Thymus (tissue), 11 donors: ENCODE measurements around the gene ASAP2. TPM values are rescaled to one million over a fixed set of nuclear protein-coding genes. Genes with fewer than 3 reads are reported as not detected.

Experiments used
- DNase-seq, 9 donors: peaks; one replicate each; pipeline ENCODE4 v3.0.0-alpha.2; 2013; ENCODE audit warnings: low spot score in 9 of 9, low read depth in 6 of 9, missing footprints in 1 of 9
- H3K27ac ChIP-seq, 2 donors: one replicate each; pipeline ENCODE4 v1.5.1; 2013; ENCODE audit warnings: control low read depth in 1 of 2, low read depth in 1 of 2, low read length in 1 of 2, mild to moderate bottlenecking in 1 of 2, moderate library complexity in 1 of 2
- H3K27me3 ChIP-seq, 2 donors: one replicate each; pipeline ENCODE4 v1.5.1; 2013; ENCODE audit warnings: low read length in 1 of 2; ENCODE audit not compliant: control insufficient read depth in 2 of 2, insufficient read depth in 1 of 2
- H3K36me3 ChIP-seq, 2 donors: one replicate each; pipeline ENCODE4 v1.5.1; 2013; ENCODE audit warnings: low read length in 1 of 2, mild to moderate bottlenecking in 1 of 2, moderate library complexity in 1 of 2; ENCODE audit not compliant: control insufficient read depth in 2 of 2, insufficient read depth in 2 of 2
- H3K4me1 ChIP-seq, 2 donors: one replicate each; pipeline ENCODE4 v1.5.1; 2013; ENCODE audit warnings: low read length in 2 of 2; ENCODE audit not compliant: control insufficient read depth in 2 of 2, insufficient read depth in 2 of 2
- H3K4me3 ChIP-seq, 2 donors: one replicate each; pipeline ENCODE4 v1.5.1; 2013; ENCODE audit warnings: low read length in 2 of 2, control low read depth in 1 of 2, mild to moderate bottlenecking in 1 of 2
- H3K9me3 ChIP-seq, 2 donors: one replicate each; pipeline ENCODE4 v1.5.1; 2013; ENCODE audit warnings: low read length in 1 of 2, mild to moderate bottlenecking in 1 of 2; ENCODE audit not compliant: control insufficient read depth in 2 of 2, insufficient read depth in 1 of 2
- WGBS: extraction: QIAGEN DNeasy Blood & Tissue Kit; methylation state at CpG from one replicate; pipeline ENCODE4 v1.1.7; 2013; 5-methylcytosine and 5-hydroxymethylcytosine counted together
- polyA plus RNA-seq: library from polyadenylated mRNA; stranded (reverse); fragments of 200-250 nt; gene quantifications from one replicate; pipeline ENCODE4 v1.2.3, GENCODE V29; 2013
- total RNA-seq: library from RNA; stranded (reverse); fragments of 120-200 nt; gene quantifications from one replicate; pipeline ENCODE4 v1.2.4, GENCODE V29; 2013
- donor health status: healthy.

Gene ASAP2
- total and polyA plus RNA-seq, 2 donors = 3.3 to 6.7 TPM

DNA sequence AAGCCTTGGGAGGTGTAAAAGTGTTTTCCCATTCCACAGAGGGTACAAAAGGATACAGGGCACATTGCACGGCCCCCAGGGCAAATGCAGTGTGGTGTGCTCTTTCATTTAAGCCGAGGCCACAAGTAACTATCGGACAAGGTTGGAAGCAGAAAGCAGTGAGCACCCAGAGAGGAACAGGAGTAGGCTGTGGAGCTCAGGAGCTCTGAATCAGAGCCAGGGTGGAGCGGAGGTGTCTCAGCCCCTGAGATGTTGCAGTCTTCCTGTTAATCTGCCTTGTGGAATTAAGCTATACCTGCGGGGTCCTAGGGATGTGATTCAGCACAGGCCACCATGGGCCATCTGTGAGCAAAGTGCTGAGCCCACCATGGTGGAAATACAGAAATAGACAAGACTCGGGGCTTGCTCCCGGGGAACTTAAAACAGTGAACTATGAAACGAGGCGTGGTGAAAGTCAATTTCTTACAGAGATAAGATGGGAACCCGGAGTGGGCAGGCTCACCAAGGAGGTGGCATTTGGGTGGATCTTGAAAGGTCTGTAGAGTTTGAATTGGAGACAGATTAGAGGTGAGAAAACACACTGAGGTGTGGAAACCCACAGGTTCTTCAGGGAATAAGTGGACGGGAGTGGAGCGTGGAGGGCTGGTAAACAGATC, 44.0 kb downstream of the ASAP2 start:
- Histone ChIP-seq H3K27ac (no peak overlapping the region), H3K36me3 (no peaks in the 10 kb centered on the region), H3K27me3 (no peaks in the 10 kb centered on the region), H3K4me3 (no peak overlapping the region), H3K4me1 (no peaks in the 10 kb centered on the region), H3K9me3 (no peaks in the 10 kb centered on the region)
- DNase-seq = no peak
- 97% methylated on average over 12 of the region's 12 CpGs for WGBS

DNA sequence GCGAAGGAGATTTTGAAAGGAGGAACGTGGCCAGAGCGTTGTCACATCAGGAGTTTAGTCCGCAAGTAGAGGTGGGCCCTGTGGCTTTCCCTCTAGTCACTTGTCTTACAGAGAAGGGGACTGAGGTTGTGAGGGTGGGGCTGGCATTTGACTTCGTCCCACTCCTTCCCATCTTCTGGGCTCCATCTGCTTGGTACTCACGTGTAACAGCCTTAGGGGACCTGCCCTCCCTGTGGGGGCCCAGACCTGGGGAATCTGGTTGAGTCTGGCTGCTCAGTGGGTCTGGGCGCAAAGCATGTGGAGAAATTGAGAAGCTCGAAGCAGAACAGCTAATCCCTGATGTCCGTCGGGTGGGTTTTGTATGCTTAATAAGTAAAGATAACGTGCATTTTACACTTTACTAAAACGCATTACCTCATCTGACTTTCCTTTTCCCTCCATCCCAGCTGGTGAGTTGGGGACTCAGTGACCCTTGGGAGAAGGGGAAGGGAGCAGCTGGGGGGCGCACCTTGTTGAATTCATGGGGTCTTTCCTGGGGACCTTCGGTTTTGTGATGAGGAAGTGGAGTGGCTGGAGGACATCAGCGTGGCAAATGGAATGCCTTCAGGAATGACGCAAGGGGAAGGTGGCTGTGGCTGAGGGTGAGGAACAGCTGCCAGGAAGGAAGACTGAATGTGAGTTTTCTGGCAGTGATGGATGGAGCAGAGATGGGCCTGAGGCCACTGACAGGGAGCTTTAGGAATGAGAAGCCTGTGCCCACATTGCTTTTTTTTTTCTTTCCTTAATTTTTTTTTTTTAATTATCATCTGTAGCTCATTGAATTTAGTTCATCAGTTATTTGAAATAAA, 44.8 kb downstream of the ASAP2 start:
- 83% methylated on average over 16 of the region's 16 CpGs for WGBS
- Histone ChIP-seq H3K9me3 (no peaks in the 10 kb centered on the region), H3K4me3 (no peak overlapping the region), H3K4me1 (no peaks in the 10 kb centered on the region), H3K27me3 (no peaks in the 10 kb centered on the region), H3K36me3 (no peaks in the 10 kb centered on the region), H3K27ac (no peak overlapping the region)
- DNase-seq = no peak

DNA sequence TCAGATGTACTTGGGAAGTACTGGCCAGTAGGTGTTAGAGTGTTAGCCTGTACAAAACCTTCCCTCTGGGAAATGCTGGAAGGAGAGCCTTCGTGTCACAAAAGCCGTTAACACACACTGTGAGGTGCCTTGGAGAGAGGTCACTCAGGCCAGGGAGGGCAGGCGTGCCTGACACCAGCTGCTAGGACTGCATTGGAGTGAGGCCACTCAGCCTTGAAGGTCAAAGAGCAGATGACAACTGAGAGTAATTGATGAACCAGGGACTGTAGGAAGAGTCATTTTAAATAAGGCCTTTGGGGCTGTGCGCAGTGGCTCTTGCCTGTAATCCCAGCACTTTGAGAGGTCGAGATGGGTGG, 45.4 kb downstream of the ASAP2 start:
- 94% methylated on average over 5 of the region's 5 CpGs for WGBS
- H3K27me3 ChIP-seq = no peaks in the 10 kb centered on the region
- no peak overlapping the region for H3K4me3 ChIP-seq
- no peaks in the 10 kb centered on the region for H3K36me3 ChIP-seq
- no peaks in the 10 kb centered on the region for H3K9me3 ChIP-seq
- no peak for DNase-seq
- H3K4me1 ChIP-seq = no peaks in the 10 kb centered on the region
- H3K27ac ChIP-seq = no peak overlapping the region

DNA sequence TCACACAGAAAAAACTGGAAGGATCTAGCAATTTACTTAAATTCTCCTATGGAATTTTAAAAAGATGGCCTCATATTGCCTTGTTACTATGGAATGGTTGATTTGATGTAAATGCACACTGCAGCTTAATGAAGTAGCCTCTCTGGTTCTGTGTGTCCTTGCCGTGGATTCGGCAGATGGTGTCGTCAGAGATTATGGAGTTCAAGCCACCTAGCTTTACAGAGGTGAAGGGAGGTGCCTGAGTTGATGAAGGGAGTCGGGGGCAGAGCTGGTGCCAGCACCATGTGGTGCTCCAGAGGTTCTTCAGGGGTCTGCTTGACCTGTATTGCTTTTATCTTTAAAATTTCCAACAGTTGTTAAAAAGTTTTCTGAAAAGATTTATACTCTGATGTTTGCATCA, 48.8 kb downstream of the ASAP2 start:
- Histone ChIP-seq H3K36me3 (no peaks in the 10 kb centered on the region), H3K9me3 (no peaks in the 10 kb centered on the region), H3K4me1 (peaks cover 0 to 12% of the 10 kb centered on the region in 2 donors), H3K27ac (no peak overlapping the region), H3K27me3 (no peaks in the 10 kb centered on the region), H3K4me3 (no peak overlapping the region)
- WGBS = 96% methylated on average over 4 of the region's 4 CpGs
- DNase-seq = no peak

DNA sequence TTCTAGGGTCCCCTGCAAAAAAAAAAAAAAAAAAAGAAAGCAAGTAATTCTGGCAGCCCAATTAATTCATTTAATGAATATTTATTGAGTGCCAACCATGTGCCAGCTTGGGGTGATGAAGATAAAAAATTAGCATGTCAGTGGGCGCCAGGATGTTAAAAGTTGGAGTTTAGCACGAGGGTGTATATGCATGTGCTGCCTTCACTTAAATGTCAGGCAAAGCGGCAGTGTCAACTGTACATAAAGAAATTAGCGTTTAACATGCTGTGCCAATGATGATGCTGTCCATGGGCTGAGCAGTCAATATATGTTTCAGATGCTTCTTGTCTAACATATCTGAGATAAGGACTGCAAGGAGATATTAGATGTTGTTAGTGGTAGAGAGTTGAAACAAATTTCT, 49.5 kb downstream of the ASAP2 start:
- Histone ChIP-seq H3K36me3 (no peaks in the 10 kb centered on the region), H3K27me3 (no peaks in the 10 kb centered on the region), H3K27ac (no peak overlapping the region), H3K4me3 (no peak overlapping the region), H3K9me3 (no peaks in the 10 kb centered on the region), H3K4me1 (peaks cover 0 to 16% of the 10 kb centered on the region in 2 donors)
- 95% methylated on average over 4 of the region's 4 CpGs for WGBS
- DNase-seq = no peak

DNA sequence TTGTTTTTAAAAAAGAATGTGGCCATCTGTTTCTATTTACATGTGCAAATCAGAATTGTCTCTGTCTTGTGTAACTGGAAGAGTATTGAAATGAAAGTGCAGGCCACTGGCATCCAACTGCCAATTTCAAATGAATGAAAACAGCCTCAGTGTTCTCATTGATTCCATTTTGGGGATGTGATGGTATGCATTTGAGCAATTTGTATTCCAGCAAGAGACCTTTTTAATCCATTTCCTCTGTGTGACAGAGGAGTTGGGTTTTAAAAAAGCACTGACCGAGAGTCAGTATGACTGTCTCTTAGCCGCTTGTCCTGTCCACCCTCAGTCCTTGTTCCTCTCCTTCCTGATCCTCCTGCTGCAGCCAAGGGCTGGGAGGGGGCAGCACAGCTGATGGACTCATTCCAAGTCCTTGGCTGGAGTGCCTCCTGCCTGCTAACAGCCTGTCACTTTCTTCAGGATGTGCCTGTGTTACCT, 50.0 kb downstream of the ASAP2 start:
- Histone ChIP-seq H3K9me3 (no peaks in the 10 kb centered on the region), H3K27me3 (no peaks in the 10 kb centered on the region), H3K4me1 (peaks cover 0 to 20% of the 10 kb centered on the region in 2 donors), H3K27ac (no peak overlapping the region), H3K36me3 (no peaks in the 10 kb centered on the region), H3K4me3 (no peak overlapping the region)
- DNase-seq = no peak
- 47% methylated on average over 2 of the region's 2 CpGs for WGBS

DNA sequence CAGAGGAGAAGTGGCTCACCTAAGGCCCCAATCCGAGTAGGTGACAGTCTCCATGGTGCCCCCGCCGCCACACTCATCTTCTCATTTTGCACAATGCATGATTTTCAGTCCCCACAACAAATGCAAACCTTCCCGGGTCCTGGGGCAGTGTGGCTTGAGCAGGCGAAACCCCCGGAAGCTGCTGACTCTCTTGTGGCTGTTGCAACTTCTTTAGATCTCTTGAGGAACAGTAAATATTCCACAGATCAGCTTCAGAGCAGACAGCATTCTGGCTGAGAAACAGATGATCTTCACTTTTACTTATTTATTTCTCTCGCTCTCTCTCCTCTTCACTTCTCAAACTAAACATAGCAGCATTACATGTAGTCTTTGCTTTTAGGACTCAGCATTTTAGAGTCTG, 51.9 kb downstream of the ASAP2 start:
- Histone ChIP-seq H3K4me3 (no peak overlapping the region), H3K27me3 (peaks cover 0 to 2% of the 10 kb centered on the region in 2 donors), H3K9me3 (no peaks in the 10 kb centered on the region), H3K4me1 (peaks cover 0 to 23% of the 10 kb centered on the region in 2 donors), H3K36me3 (no peaks in the 10 kb centered on the region), H3K27ac (peak overlapping the region in 1 of 2 donors; percentile 22)
- peak in 2 of 9 donors; percentile 18 to 22 for DNase-seq
- 81% methylated on average over 7 of the region's 7 CpGs for WGBS

DNA sequence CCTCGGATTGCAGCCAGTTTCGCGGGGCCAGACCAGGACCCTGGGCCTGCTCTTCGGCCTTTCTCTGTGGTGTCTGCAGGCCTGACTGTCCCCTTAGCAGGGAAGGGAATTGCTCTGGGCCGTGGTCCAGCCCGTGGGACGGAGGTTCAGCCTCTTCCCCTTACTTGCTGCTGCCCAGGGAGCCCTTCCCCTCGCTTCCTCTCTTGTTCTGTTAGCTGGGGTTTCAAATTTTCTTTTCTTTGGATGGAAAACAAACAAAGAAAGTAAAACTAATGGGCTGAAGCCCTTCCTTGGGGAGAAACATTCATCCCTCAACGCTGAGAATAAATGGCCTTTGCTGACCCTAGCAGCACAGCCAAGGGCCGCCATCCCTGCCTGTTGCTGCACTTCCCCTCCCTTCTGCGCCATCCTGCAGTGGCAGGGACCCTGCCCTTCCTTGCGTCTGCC, 52.4 kb downstream of the ASAP2 start:
- no peak for DNase-seq
- no peak overlapping the region for H3K27ac ChIP-seq
- WGBS = 75% methylated on average over 12 of the region's 12 CpGs
- H3K4me1 ChIP-seq = peaks cover 0 to 23% of the 10 kb centered on the region in 2 donors
- no peaks in the 10 kb centered on the region for H3K9me3 ChIP-seq
- H3K4me3 ChIP-seq = no peak overlapping the region
- H3K27me3 ChIP-seq = peaks cover 0 to 2% of the 10 kb centered on the region in 2 donors
- H3K36me3 ChIP-seq = no peaks in the 10 kb centered on the region

DNA sequence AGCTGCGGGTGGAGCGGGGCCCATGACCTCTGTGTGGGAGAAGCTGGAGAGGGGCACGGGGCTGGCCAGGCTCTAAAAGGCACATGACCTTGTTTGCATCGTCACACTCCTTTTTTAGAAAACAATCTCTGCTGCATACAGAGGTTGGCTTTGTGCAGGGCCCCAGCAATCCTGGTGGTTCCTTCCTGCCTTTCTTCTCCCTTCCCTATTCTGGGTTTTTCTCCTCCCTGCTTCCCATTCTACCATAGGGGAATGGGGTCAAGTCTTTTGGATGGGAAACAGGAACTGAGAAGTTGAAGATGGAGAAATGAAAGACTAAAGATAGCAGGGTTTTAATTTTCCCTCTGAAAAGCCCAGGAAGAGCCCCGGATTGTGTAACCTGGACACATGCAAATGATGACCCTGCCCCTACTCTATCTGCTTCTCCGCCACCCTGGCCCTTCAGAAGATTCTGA, 53.9 kb downstream of the ASAP2 start:
- H3K4me1 ChIP-seq = peaks cover 0 to 23% of the 10 kb centered on the region in 2 donors

More for the DNA sequence above, 53.9 kb downstream of the ASAP2 start:
- Histone ChIP-seq H3K36me3 (no peaks in the 10 kb centered on the region), H3K4me3 (no peak overlapping the region), H3K9me3 (no peaks in the 10 kb centered on the region), H3K27ac (no peak overlapping the region), H3K27me3 (peaks cover 0 to 2% of the 10 kb centered on the region in 2 donors)
- WGBS = 90% methylated on average over 6 of the region's 6 CpGs
- DNase-seq = no peak
